Panc1 (cell line): ENCODE data around the gene PRDM2. TPM values are rescaled to one million over a fixed set of nuclear protein-coding genes. Genes with fewer than 3 reads are reported as not detected.

Experiments used
- ATAC-seq: fragments of 200-7000 bp; cut with Tn5 transposase; 2 replicates; pipeline ENCODE4 v1.9.1; 2020; ENCODE audit warnings: mild to moderate bottlenecking, moderate library complexity
- BruUV-seq: library from RNA; stranded (reverse); fragments of 400-500 nt; replicated peaks from 2 replicates; lab custom pipeline; 2021; lab: Mats Ljungman, UMichigan
- CTCF ChIA-PET: fragments of 300-600 bp; sonication (Branson Sonifier 250); formaldehyde crosslinking; loops from one replicate; lab custom pipeline; 2022; ENCODE audit warnings: antibody characterized with exemption; lab: Charles Lee
- POLR2A ChIA-PET: fragments of 300-600 bp; sonication (Branson Sonifier 250); formaldehyde crosslinking; loops from one replicate; lab custom pipeline; 2022; ENCODE audit warnings: antibody characterized with exemption; lab: Charles Lee
- DNase-seq: peaks from one replicate; pipeline ENCODE4 v3.0.0-alpha.2; 2010; ENCODE audit warnings: low read depth, low spot score
- H3K27ac ChIP-seq: 2 replicates; pipeline ENCODE4 v1.5.1; 2011; ENCODE audit warnings: mild to moderate bottlenecking, low read length, inconsistent platforms
- H3K27me3 ChIP-seq: fragments of 200-500 bp; sonication (Bioruptor generic); 2 replicates; pipeline ENCODE4 v1.6.0; 2014; ENCODE audit warnings: low read length, inconsistent platforms; ENCODE audit not compliant: control insufficient read depth, insufficient read depth
- H3K36me3 ChIP-seq: fragments of 200-500 bp; sonication (Bioruptor generic); 2 replicates; pipeline ENCODE4 v1.5.1; 2014; ENCODE audit warnings: inconsistent platforms, mild to moderate bottlenecking, low read length, moderate library complexity; ENCODE audit not compliant: control insufficient read depth, insufficient read depth
- H3K4me1 ChIP-seq: 2 replicates; pipeline ENCODE4 v1.5.1; 2011; ENCODE audit warnings: inconsistent platforms, mild to moderate bottlenecking, low read length, moderate library complexity; ENCODE audit not compliant: control insufficient read depth, insufficient read depth
- H3K4me3 ChIP-seq, 2 experiments: 2 replicates each; pipeline ENCODE4 v1.5.1; 2011 to 2012; ENCODE audit warnings: low read depth in 2 of 2, low read length in 2 of 2, mild to moderate bottlenecking in 2 of 2, inconsistent platforms in 1 of 2, moderate library complexity in 1 of 2
- H3K9me3 ChIP-seq: fragments of 200-500 bp; sonication (Bioruptor generic); 2 replicates; pipeline ENCODE4 v1.5.1; 2014; ENCODE audit warnings: low read depth, mild to moderate bottlenecking, inconsistent platforms, low read length, moderate library complexity; ENCODE audit not compliant: control insufficient read depth, insufficient read depth
- POLR2AphosphoS5 ChIP-seq: IDR thresholded peaks from 2 replicates; pipeline ENCODE4 v1.6.1; 2012; ENCODE audit warnings: mild to moderate bottlenecking, low read depth, low read length, moderate library complexity
- REST ChIP-seq, 2 experiments: IDR thresholded peaks; 2 replicates each; pipeline ENCODE4 v1.6.1; 2011 to 2012; ENCODE audit warnings: low read depth in 2 of 2, control low read depth in 1 of 2, low read length in 1 of 2, mild to moderate bottlenecking in 1 of 2, moderate library complexity in 1 of 2; ENCODE audit not compliant: insufficient read depth in 1 of 2
- SIN3A ChIP-seq: IDR thresholded peaks from 2 replicates; pipeline ENCODE4 v1.6.1; 2012; ENCODE audit warnings: low read depth, mild to moderate bottlenecking, low read length, moderate library complexity, borderline replicate concordance; ENCODE audit not compliant: insufficient read depth
- TCF7L2 ChIP-seq: IDR thresholded peaks from 2 replicates; pipeline ENCODE4 v1.6.1; 2011; ENCODE audit warnings: mild to moderate bottlenecking, low read depth, low read length, inconsistent platforms
- in situ Hi-C: cut with HindIII; loops from 2 replicates; pipeline ENCODE4 v1.10.0; 2016; ENCODE audit warnings: low sequenced_read_pairs, low pct_unique_long_range_greater_than_20kb
- intact Hi-C: fragments of 100-400 bp; cut with micrococcal nuclease; formaldehyde crosslinking; loops from one replicate; pipeline ENCODE4 v1.10.0; 2022; ENCODE audit not compliant: unreplicated experiment
- total RNA-seq: library from RNA; stranded (reverse); gene quantifications from one replicate; pipeline ENCODE4 v1.2.1, GENCODE V29; 2021; ENCODE audit not compliant: unreplicated experiment
- TF ChIP-seq, protein P1 (sequence below): fragments of 450-650 bp; IDR thresholded peaks from 2 replicates; pipeline ENCODE4 v1.5.1; 2017; ENCODE audit warnings: mild to moderate bottlenecking

The PRDM2 gene
- total RNA-seq, 1 experiment from 2014 or later = 40.3 TPM

GRCh38 chr1:13775916-13776315 lies 75.9 kb downstream of the PRDM2 start:
- ChIA-PET CTCF (no interaction called here), POLR2A (no interaction called here)
- intact Hi-C loops = no loop called here
- Histone ChIP-seq H3K9me3 (no peaks in the 10 kb centered on the region), H3K27ac (no peak overlapping the region), H3K36me3 (peaks cover 8% of the 10 kb centered on the region; the same call in 1 of the 2 replicates), H3K27me3 (no peaks in the 10 kb centered on the region), H3K4me1 (no peaks in the 10 kb centered on the region), H3K4me3 (no peak overlapping the region)
- TF ChIP-seq POLR2AphosphoS5 (no peak), REST (IDR thresholded peaks at IDR 0.05; ENCODE audit: insufficient read depth in 1 of 2, low read depth in 2 of 2, low read length in 1 of 2) (no peak), TCF7L2 (no peak)
- TF ChIP-seq, protein P1, sequence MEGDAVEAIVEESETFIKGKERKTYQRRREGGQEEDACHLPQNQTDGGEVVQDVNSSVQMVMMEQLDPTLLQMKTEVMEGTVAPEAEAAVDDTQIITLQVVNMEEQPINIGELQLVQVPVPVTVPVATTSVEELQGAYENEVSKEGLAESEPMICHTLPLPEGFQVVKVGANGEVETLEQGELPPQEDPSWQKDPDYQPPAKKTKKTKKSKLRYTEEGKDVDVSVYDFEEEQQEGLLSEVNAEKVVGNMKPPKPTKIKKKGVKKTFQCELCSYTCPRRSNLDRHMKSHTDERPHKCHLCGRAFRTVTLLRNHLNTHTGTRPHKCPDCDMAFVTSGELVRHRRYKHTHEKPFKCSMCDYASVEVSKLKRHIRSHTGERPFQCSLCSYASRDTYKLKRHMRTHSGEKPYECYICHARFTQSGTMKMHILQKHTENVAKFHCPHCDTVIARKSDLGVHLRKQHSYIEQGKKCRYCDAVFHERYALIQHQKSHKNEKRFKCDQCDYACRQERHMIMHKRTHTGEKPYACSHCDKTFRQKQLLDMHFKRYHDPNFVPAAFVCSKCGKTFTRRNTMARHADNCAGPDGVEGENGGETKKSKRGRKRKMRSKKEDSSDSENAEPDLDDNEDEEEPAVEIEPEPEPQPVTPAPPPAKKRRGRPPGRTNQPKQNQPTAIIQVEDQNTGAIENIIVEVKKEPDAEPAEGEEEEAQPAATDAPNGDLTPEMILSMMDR = no peak
- ATAC-seq (no peak), DNase-seq (no peak)
- in situ Hi-C loops = no loop called here
- BruUV-seq = no TSS peak

- DNase-seq (no peak), ATAC-seq (no peak)
- Histone ChIP-seq H3K4me1 (no peaks in the 10 kb centered on the region), H3K27ac (no peak overlapping the region), H3K4me3 (no peak overlapping the region), H3K27me3 (no peaks in the 10 kb centered on the region), H3K36me3 (peaks cover 13% of the 10 kb centered on the region; the same call in 1 of the 2 replicates), H3K9me3 (no peaks in the 10 kb centered on the region)
- ChIA-PET POLR2A (no interaction called here), CTCF (no interaction called here)
- intact Hi-C loops = no loop called here
- BruUV-seq = no TSS peak
- in situ Hi-C loops = no loop called here
- TF ChIP-seq POLR2AphosphoS5 (no peak), REST (IDR thresholded peaks at IDR 0.05; ENCODE audit: insufficient read depth in 1 of 2, low read depth in 2 of 2, low read length in 1 of 2) (no peak), TCF7L2 (no peak), SIN3A (no peak)
- TF ChIP-seq, protein P1 = no peak
Measured at GRCh38 chr1:13778431-13778830, 78.4 kb downstream of the PRDM2 start.
